Hematopoietic multipotent progenitor cell (in vitro differentiated cells): Measurements from ENCODE around the gene C5orf15. TPM values are rescaled to one million over a fixed set of nuclear protein-coding genes. Genes with fewer than 3 reads are reported as not detected.
"Not testable (repeated sequence)": the region's sequence is repeated elsewhere in the genome, so short reads cannot be mapped to it uniquely, and the experiment has no call there.

Experiments used
- DNase-seq, 3 donors: peaks; one replicate each; pipeline ENCODE4 v3.0.0-alpha.2; 2011 to 2015; ENCODE audit warnings: low read depth in 2 of 3, low spot score in 2 of 3
- total RNA-seq: library from RNA; depleted of rRNA; stranded (reverse); fragments of >200 nt; gene quantifications from one replicate; pipeline ENCODE4 v1.2.3, GENCODE V29; 2012

The C5orf15 gene
- total RNA-seq, 1 donor = 26.7 TPM

GRCh38 chr5:133994297-133994989, 26.0 kb upstream of the C5orf15 start:
- no peak for DNase-seq

- no peak for DNase-seq
These were observed 24.9 kb upstream of the C5orf15 start for GRCh38 chr5:133993185-133993936.

- no peak for DNase-seq
These were observed 24.2 kb upstream of the C5orf15 start for GRCh38 chr5:133992429-133993155.

GRCh38 chr5:133991171-133991910, 22.9 kb upstream of the C5orf15 start:
- no peak for DNase-seq

- DNase-seq = no peak
These were observed 22.0 kb upstream of the C5orf15 start for GRCh38 chr5:133990396-133990795.

- no peak for DNase-seq
These were observed 17.2 kb upstream of the C5orf15 start for GRCh38 chr5:133985540-133986180.

GRCh38 chr5:133983674-133984073, 15.2 kb upstream of the C5orf15 start:
- no peak for DNase-seq

- no peak for DNase-seq
These were observed 13.3 kb upstream of the C5orf15 start for GRCh38 chr5:133981714-133982113.

GRCh38 chr5:133980652-133981051, 12.2 kb upstream of the C5orf15 start:
- DNase-seq = no peak

- DNase-seq = no peak
These were observed 10.5 kb upstream of the C5orf15 start for GRCh38 chr5:133978943-133979342.

GRCh38 chr5:133977858-133978257, 9.4 kb upstream of the C5orf15 start:
- peak in 2 of 3 donors; percentile 40 to 42 for DNase-seq

GRCh38 chr5:133977161-133977787, 8.8 kb upstream of the C5orf15 start:
- DNase-seq = no peak

- DNase-seq = not testable (repeated sequence)
These were observed 7.1 kb upstream of the C5orf15 start for GRCh38 chr5:133975546-133975945.

- no peak for DNase-seq
These were observed 5.7 kb upstream of the C5orf15 start for GRCh38 chr5:133974142-133974541.

GRCh38 chr5:133970325-133970909, 2.0 kb upstream of the C5orf15 start:
- DNase-seq = no peak

- DNase-seq = no peak
These were observed 1.4 kb upstream of the C5orf15 start for GRCh38 chr5:133969654-133970324.

GRCh38 chr5:133967698-133968203, 674 bp downstream of the C5orf15 start:
- DNase-seq = peak in 2 of 3 donors; percentile 9 to 16

- no peak for DNase-seq
These were observed 1.3 kb downstream of the C5orf15 start for GRCh38 chr5:133967124-133967523.

GRCh38 chr5:133966090-133966489, 2.3 kb downstream of the C5orf15 start:
- DNase-seq = no peak
